ENCODE measurements around the gene VHLL.

Gene VHLL

GRCh38 chr1:156279837-156280236 is 19.3 kb downstream of the VHLL start:
- Histone ChIP-seq H3K27me3 (ENCODE audit: control insufficient read depth, insufficient read depth, low read length) (no peaks in the 10 kb centered on the region), H3K9ac (ENCODE audit: low read length) (no peak overlapping the region), H3K4me1 (ENCODE audit: control insufficient read depth, insufficient read depth, low read length) (0 out of 2 replicates have a peak, but pooled peaks cover 14% of the 10 kb centered on the region), H3K9me3 (ENCODE audit: control insufficient read depth, insufficient read depth, low read depth, low read length) (no peaks in the 10 kb centered on the region), H3K4me3 (ENCODE audit: low read depth, low read length) (no peak overlapping the region), H3K36me3 (ENCODE audit: control insufficient read depth, insufficient read depth, low read length) (peaks cover 52% of the 10 kb centered on the region), H3K27ac (ENCODE audit: low read depth, low read length) (no peak overlapping the region)

- H3K27me3 ChIP-seq (ENCODE audit: control insufficient read depth, insufficient read depth, low read length) = no peaks in the 10 kb centered on the region
- H3K4me1 ChIP-seq (ENCODE audit: control insufficient read depth, insufficient read depth, low read length) = 0 out of 2 replicates have a peak, but pooled peaks cover 6% of the 10 kb centered on the region
- no peak overlapping the region for H3K9ac ChIP-seq (ENCODE audit: low read length)
- no peaks in the 10 kb centered on the region for H3K9me3 ChIP-seq (ENCODE audit: control insufficient read depth, insufficient read depth, low read depth, low read length)
- H3K36me3 ChIP-seq (ENCODE audit: control insufficient read depth, insufficient read depth, low read length) = peaks cover 81% of the 10 kb centered on the region
- no peak overlapping the region for H3K27ac ChIP-seq (ENCODE audit: low read depth, low read length)
- no peak overlapping the region for H3K4me3 ChIP-seq (ENCODE audit: low read depth, low read length)
Observed at GRCh38 chr1:156276966-156277381, 22.1 kb downstream of the VHLL start.

GRCh38 chr1:156276532-156276931 is 22.6 kb downstream of the VHLL start:
- Histone ChIP-seq H3K27me3 (ENCODE audit: control insufficient read depth, insufficient read depth, low read length) (no peaks in the 10 kb centered on the region), H3K9me3 (ENCODE audit: control insufficient read depth, insufficient read depth, low read depth, low read length) (no peaks in the 10 kb centered on the region), H3K27ac (ENCODE audit: low read depth, low read length) (no peak overlapping the region), H3K4me1 (ENCODE audit: control insufficient read depth, insufficient read depth, low read length) (0 out of 2 replicates have a peak, but pooled peaks cover 4% of the 10 kb centered on the region), H3K4me3 (ENCODE audit: low read depth, low read length) (no peak overlapping the region), H3K36me3 (ENCODE audit: control insufficient read depth, insufficient read depth, low read length) (peaks cover 85% of the 10 kb centered on the region), H3K9ac (ENCODE audit: low read length) (no peak overlapping the region)

GRCh38 chr1:156270314-156270713 is 28.8 kb downstream of the VHLL start:
- peaks cover 94% of the 10 kb centered on the region for H3K36me3 ChIP-seq (ENCODE audit: control insufficient read depth, insufficient read depth, low read length)
- H3K4me3 ChIP-seq (ENCODE audit: low read depth, low read length) = no peak overlapping the region
- no peaks in the 10 kb centered on the region for H3K4me1 ChIP-seq (ENCODE audit: control insufficient read depth, insufficient read depth, low read length)
- no peaks in the 10 kb centered on the region for H3K27me3 ChIP-seq (ENCODE audit: control insufficient read depth, insufficient read depth, low read length)
- H3K9me3 ChIP-seq (ENCODE audit: control insufficient read depth, insufficient read depth, low read depth, low read length) = no peaks in the 10 kb centered on the region
- no peak overlapping the region for H3K27ac ChIP-seq (ENCODE audit: low read depth, low read length)
- no peak overlapping the region for H3K9ac ChIP-seq (ENCODE audit: low read length)

GRCh38 chr1:156268336-156268735 is 30.8 kb downstream of the VHLL start:
- Histone ChIP-seq H3K4me3 (ENCODE audit: low read depth, low read length) (no peak overlapping the region), H3K27me3 (ENCODE audit: control insufficient read depth, insufficient read depth, low read length) (no peaks in the 10 kb centered on the region), H3K36me3 (ENCODE audit: control insufficient read depth, insufficient read depth, low read length) (peaks cover 92% of the 10 kb centered on the region), H3K4me1 (ENCODE audit: control insufficient read depth, insufficient read depth, low read length) (no peaks in the 10 kb centered on the region), H3K27ac (ENCODE audit: low read depth, low read length) (no peak overlapping the region), H3K9me3 (ENCODE audit: control insufficient read depth, insufficient read depth, low read depth, low read length) (no peaks in the 10 kb centered on the region), H3K9ac (ENCODE audit: low read length) (no peak overlapping the region)

- no peak overlapping the region for H3K27ac ChIP-seq (ENCODE audit: low read depth, low read length)
- H3K36me3 ChIP-seq (ENCODE audit: control insufficient read depth, insufficient read depth, low read length) = peaks cover 91% of the 10 kb centered on the region
- H3K4me1 ChIP-seq (ENCODE audit: control insufficient read depth, insufficient read depth, low read length) = no peaks in the 10 kb centered on the region
- H3K4me3 ChIP-seq (ENCODE audit: low read depth, low read length) = no peak overlapping the region
- H3K27me3 ChIP-seq (ENCODE audit: control insufficient read depth, insufficient read depth, low read length) = no peaks in the 10 kb centered on the region
- H3K9ac ChIP-seq (ENCODE audit: low read length) = peak overlapping the region; percentile 30
- H3K9me3 ChIP-seq (ENCODE audit: control insufficient read depth, insufficient read depth, low read depth, low read length) = no peaks in the 10 kb centered on the region
Observed at GRCh38 chr1:156266051-156266450, 33.1 kb downstream of the VHLL start.

- Histone ChIP-seq H3K27ac (ENCODE audit: low read depth, low read length) (no peak overlapping the region), H3K9me3 (ENCODE audit: control insufficient read depth, insufficient read depth, low read depth, low read length) (no peaks in the 10 kb centered on the region), H3K9ac (ENCODE audit: low read length) (no peak overlapping the region), H3K36me3 (ENCODE audit: control insufficient read depth, insufficient read depth, low read length) (peaks cover 95% of the 10 kb centered on the region), H3K27me3 (ENCODE audit: control insufficient read depth, insufficient read depth, low read length) (no peaks in the 10 kb centered on the region), H3K4me3 (ENCODE audit: low read depth, low read length) (no peak overlapping the region), H3K4me1 (ENCODE audit: control insufficient read depth, insufficient read depth, low read length) (no peaks in the 10 kb centered on the region)
Observed at GRCh38 chr1:156263288-156263655, 35.8 kb downstream of the VHLL start.

- Histone ChIP-seq H3K36me3 (ENCODE audit: control insufficient read depth, insufficient read depth, low read length) (peaks cover 95% of the 10 kb centered on the region), H3K4me3 (ENCODE audit: low read depth, low read length) (no peak overlapping the region), H3K9me3 (ENCODE audit: control insufficient read depth, insufficient read depth, low read depth, low read length) (no peaks in the 10 kb centered on the region), H3K27me3 (ENCODE audit: control insufficient read depth, insufficient read depth, low read length) (no peaks in the 10 kb centered on the region), H3K4me1 (ENCODE audit: control insufficient read depth, insufficient read depth, low read length) (no peaks in the 10 kb centered on the region), H3K27ac (ENCODE audit: low read depth, low read length) (no peak overlapping the region), H3K9ac (ENCODE audit: low read length) (no peak overlapping the region)
Observed at GRCh38 chr1:156262461-156263287, 36.4 kb downstream of the VHLL start.

- H3K9ac ChIP-seq (ENCODE audit: low read length) = no peak overlapping the region
Observed at GRCh38 chr1:156260896-156261295, 38.2 kb downstream of the VHLL start.

GRCh38 chr1:156259805-156260204 is 39.3 kb downstream of the VHLL start:
- Histone ChIP-seq H3K27me3 (ENCODE audit: control insufficient read depth, insufficient read depth, low read length) (no peaks in the 10 kb centered on the region), H3K9me3 (ENCODE audit: control insufficient read depth, insufficient read depth, low read depth, low read length) (no peaks in the 10 kb centered on the region), H3K4me1 (ENCODE audit: control insufficient read depth, insufficient read depth, low read length) (no peaks in the 10 kb centered on the region), H3K9ac (ENCODE audit: low read length) (no peak overlapping the region), H3K4me3 (ENCODE audit: low read depth, low read length) (no peak overlapping the region), H3K27ac (ENCODE audit: low read depth, low read length) (no peak overlapping the region), H3K36me3 (ENCODE audit: control insufficient read depth, insufficient read depth, low read length) (peaks cover 89% of the 10 kb centered on the region)

More at GRCh38 chr1:156260896-156261295, 38.2 kb downstream of the VHLL start:
- Histone ChIP-seq H3K27me3 (ENCODE audit: control insufficient read depth, insufficient read depth, low read length) (no peaks in the 10 kb centered on the region), H3K4me1 (ENCODE audit: control insufficient read depth, insufficient read depth, low read length) (no peaks in the 10 kb centered on the region), H3K9me3 (ENCODE audit: control insufficient read depth, insufficient read depth, low read depth, low read length) (no peaks in the 10 kb centered on the region), H3K27ac (ENCODE audit: low read depth, low read length) (no peak overlapping the region), H3K36me3 (ENCODE audit: control insufficient read depth, insufficient read depth, low read length) (peaks cover 95% of the 10 kb centered on the region), H3K4me3 (ENCODE audit: low read depth, low read length) (no peak overlapping the region)

GRCh38 chr1:156258859-156259258 is 40.2 kb downstream of the VHLL start:
- Histone ChIP-seq H3K9ac (ENCODE audit: low read length) (no peak overlapping the region), H3K36me3 (ENCODE audit: control insufficient read depth, insufficient read depth, low read length) (peaks cover 85% of the 10 kb centered on the region), H3K27me3 (ENCODE audit: control insufficient read depth, insufficient read depth, low read length) (no peaks in the 10 kb centered on the region), H3K4me3 (ENCODE audit: low read depth, low read length) (no peak overlapping the region), H3K4me1 (ENCODE audit: control insufficient read depth, insufficient read depth, low read length) (no peaks in the 10 kb centered on the region), H3K9me3 (ENCODE audit: control insufficient read depth, insufficient read depth, low read depth, low read length) (no peaks in the 10 kb centered on the region), H3K27ac (ENCODE audit: low read depth, low read length) (no peak overlapping the region)

Data from HUES6 (cell line).